Spleen (tissue), 11 donors: ENCODE results near the gene CREB1. TPM values are rescaled to one million over a fixed set of nuclear protein-coding genes. Genes with fewer than 3 reads are reported as not detected.
"Not testable (repeated sequence)": the region's sequence is repeated elsewhere in the genome, so short reads cannot be mapped to it uniquely, and the experiment has no call there.

Source experiments
- DNase-seq: peaks from one replicate; pipeline ENCODE4 v3.0.0-alpha.2; 2020
- H3K27ac ChIP-seq, 8 donors: fragments of 200-600 bp; sonication (generic) in 7 of 8; 1 replicate in 4 of 8; 2 replicates in 4 of 8; pipeline versions ENCODE4 v1.5.0 to v1.8.0; 2016 to 2021; ENCODE audit warnings: inconsistent platforms in 4 of 8, mild to moderate bottlenecking in 4 of 8, moderate library complexity in 1 of 8
- H3K27me3 ChIP-seq, 7 donors: fragments of 200-600 bp; sonication (generic) in 6 of 7; replicated peaks in 1 of 7; 1 replicate in 4 of 7; 2 replicates in 3 of 7; pipeline versions ENCODE4 v1.5.0 to v1.8.0; 2016 to 2021; ENCODE audit warnings: inconsistent platforms in 3 of 7, mild to moderate bottlenecking in 1 of 7
- H3K36me3 ChIP-seq, 6 donors: fragments of 200-600 bp; sonication (generic) in 5 of 6; 1 replicate in 4 of 6; 2 replicates in 2 of 6; pipeline versions ENCODE4 v1.5.0 to v1.8.0; 2016 to 2021; ENCODE audit warnings: inconsistent platforms in 2 of 6
- H3K4me1 ChIP-seq, 6 donors: fragments of 200-600 bp; sonication (generic) in 5 of 6; 1 replicate in 3 of 6; 2 replicates in 3 of 6; pipeline versions ENCODE4 v1.5.0 to v1.8.0; 2016 to 2021; ENCODE audit warnings: inconsistent platforms in 3 of 6
- H3K4me3 ChIP-seq, 8 donors: fragments of 200-600 bp; sonication (generic) in 7 of 8; 1 replicate in 4 of 8; 2 replicates in 4 of 8; pipeline versions ENCODE4 v1.5.0 to v1.8.0; 2016 to 2021; ENCODE audit warnings: inconsistent platforms in 4 of 8, mild to moderate bottlenecking in 4 of 8, moderate library complexity in 2 of 8
- H3K9me3 ChIP-seq, 8 donors: fragments of 200-600 bp; sonication (generic) in 7 of 8; 1 replicate in 4 of 8; 2 replicates in 4 of 8; pipeline versions ENCODE4 v1.5.0 to v1.8.0; 2016 to 2021; ENCODE audit warnings: inconsistent platforms in 4 of 8
- CTCF ChIP-seq, 11 experiments: fragments of 200-600 bp in 7 of 11; fragments of 450-650 bp in 4 of 11; sonication (generic) in 4 of 11; IDR thresholded peaks in 8 of 11; conservative IDR thresholded peaks in 3 of 11; 1 replicate in 7 of 11; 2 replicates in 4 of 11; pipeline versions ENCODE4 v1.4.0 to v1.8.0; 2016 to 2021; ENCODE audit warnings: antibody characterized with exemption in 11 of 11, inconsistent platforms in 4 of 11, mild to moderate bottlenecking in 1 of 11
- POLR2A ChIP-seq, 3 donors: fragments of 450-650 bp; IDR thresholded peaks; one replicate each; pipeline ENCODE4 v1.5.1; 2017; ENCODE audit warnings: antibody characterized with exemption in 3 of 3, mild to moderate bottlenecking in 1 of 3
- POLR2AphosphoS5 ChIP-seq, 3 donors: sonication (generic); formaldehyde crosslinking; IDR thresholded peaks; one replicate each; pipeline ENCODE4 v1.5.1; 2017; ENCODE audit warnings: antibody characterized with exemption in 3 of 3
- WGBS, 5 donors: extraction: QIAGEN DNeasy Blood & Tissue Kit in 3 of 5; methylation state at CpG; one replicate each; pipeline versions ENCODE4 v1.1.5 to v1.1.7; 2013 to 2018; 5-methylcytosine and 5-hydroxymethylcytosine counted together
- intact Hi-C: fragments of 100-400 bp; cut with DNase I; formaldehyde crosslinking; loops from one replicate; pipeline ENCODE4 v1.15.0; 2023; ENCODE audit warnings: low total_unique reads
- polyA plus RNA-seq, 3 donors: library from polyadenylated mRNA; stranded (reverse); fragments of 200-250 nt; gene quantifications; one replicate each; pipeline ENCODE4 v1.2.1, GENCODE V29; 2013
- total RNA-seq, 7 donors: library from RNA; depleted of rRNA in 3 of 7; stranded (reverse); fragments of >200 nt in 3 of 7; fragmentation: NEBNext Ultra II Directional in 4 of 7; extraction: Animal tissue kit (Norgen Biotek cat#: 25700) in 4 of 7; gene quantifications; one replicate each; pipeline versions ENCODE4 v1.1.0 to v1.2.1, GENCODE V29; 2016 to 2021
- donor health status: healthy with polysubstance abuse.
- donor health status: DM: no; HTN: no; CAD: no; lungs with moderate emphysema.
- donor health status: DM: no; HTN: no; CAD: no.
- donor health status: Bipolar disorder and iron deficiency.
- donor health status: healthy.
- donor health status: DM: no; HTN: no; CAD: no.
- donor health status: DM: yes; HTN: yes; CAD: no.

CREB1 gene
- total and polyA plus RNA-seq, 10 donors: 8.4 to 94.7 (median 78.7) TPM

GRCh38 chr2:207492461-207492860 is 37.3 kb upstream of the CREB1 start:
- H3K9me3 ChIP-seq: no peaks in the 10 kb centered on the region
- TF ChIP-seq POLR2AphosphoS5 (IDR thresholded peaks at IDR 0.05) (no peak), CTCF (IDR thresholded peaks at IDR 0.05 in 8 of 11, conservative IDR thresholded peaks at IDR 0.05 in 3 of 11) (no peak), POLR2A (IDR thresholded peaks at IDR 0.05) (no peak)
- H3K4me1 ChIP-seq: no peaks in the 10 kb centered on the region
- no peaks in the 10 kb centered on the region for H3K36me3 ChIP-seq
- no peak overlapping the region for H3K27ac ChIP-seq
- intact Hi-C loops: no loop called here
- no peak overlapping the region for H3K4me3 ChIP-seq
- 37 to 63% (median 44%) methylated on average over 1 of the region's 1 CpG for WGBS, 5 donors
- H3K27me3 ChIP-seq: no peaks in the 10 kb centered on the region
- DNase-seq: no peak

GRCh38 chr2:207494137-207494536 is 35.6 kb upstream of the CREB1 start:
- no peak for DNase-seq
- TF ChIP-seq CTCF (IDR thresholded peaks at IDR 0.05 in 8 of 11, conservative IDR thresholded peaks at IDR 0.05 in 3 of 11): no peak
- TF ChIP-seq POLR2AphosphoS5 (IDR thresholded peaks at IDR 0.05): no peak
- TF ChIP-seq POLR2A (IDR thresholded peaks at IDR 0.05): no peak
- Histone ChIP-seq H3K4me3 (no peak overlapping the region), H3K36me3 (no peaks in the 10 kb centered on the region), H3K27me3 (no peaks in the 10 kb centered on the region), H3K27ac (no peak overlapping the region), H3K9me3 (no peaks in the 10 kb centered on the region), H3K4me1 (peaks cover 4 to 9% (median 5%) of the 10 kb centered on the region in 6 donors)
- intact Hi-C loops: no loop called here
- WGBS, 5 donors: 89 to 100% (median 93%) methylated on average over 1 of the region's 1 CpG

GRCh38 chr2:207496936-207497335 is 32.8 kb upstream of the CREB1 start:
- intact Hi-C loops, H3K27ac ChIP-seq, H3K4me3 ChIP-seq, H3K9me3 ChIP-seq, H3K27me3 ChIP-seq, DNase-seq, H3K36me3 ChIP-seq: not testable (repeated sequence)
- H3K4me1 ChIP-seq: peaks cover 6 to 37% (median 22%) of the 10 kb centered on the region in 6 donors
- WGBS, 5 donors: 81 to 93% (median 85%) methylated on average over 12 of the region's 12 CpGs

GRCh38 chr2:207497596-207497995 is 32.2 kb upstream of the CREB1 start:
- H3K36me3 ChIP-seq: no peaks in the 10 kb centered on the region
- H3K4me3 ChIP-seq: no peak overlapping the region
- H3K27me3 ChIP-seq: no peaks in the 10 kb centered on the region
- DNase-seq: no peak
- no peak overlapping the region for H3K27ac ChIP-seq
- intact Hi-C loops: no loop called here
- peaks cover 6 to 43% (median 29%) of the 10 kb centered on the region in 6 donors for H3K4me1 ChIP-seq
- 73 to 100% (median 94%) methylated on average over 1 of the region's 1 CpG for WGBS, 5 donors
- no peaks in the 10 kb centered on the region for H3K9me3 ChIP-seq
- TF ChIP-seq POLR2A (IDR thresholded peaks at IDR 0.05) (no peak), CTCF (IDR thresholded peaks at IDR 0.05 in 8 of 11, conservative IDR thresholded peaks at IDR 0.05 in 3 of 11) (no peak), POLR2AphosphoS5 (IDR thresholded peaks at IDR 0.05) (no peak)

- H3K4me1 ChIP-seq: peaks cover 6 to 52% (median 33%) of the 10 kb centered on the region in 6 donors
- H3K27ac ChIP-seq: peak overlapping the region in 2 of 8 donors; percentile 17 to 63
These were observed 31.3 kb upstream of the CREB1 start for GRCh38 chr2:207498427-207498826.

More at GRCh38 chr2:207498427-207498826, 31.3 kb upstream of the CREB1 start:
- Histone ChIP-seq H3K27me3 (no peaks in the 10 kb centered on the region), H3K9me3 (no peaks in the 10 kb centered on the region), H3K4me3 (no peak overlapping the region), H3K36me3 (no peaks in the 10 kb centered on the region)
- TF ChIP-seq POLR2AphosphoS5 (IDR thresholded peaks at IDR 0.05) (no peak), POLR2A (IDR thresholded peaks at IDR 0.05) (no peak), CTCF (IDR thresholded peaks at IDR 0.05 in 8 of 11, conservative IDR thresholded peaks at IDR 0.05 in 3 of 11) (no peak)
- intact Hi-C loops: no loop called here
- DNase-seq: no peak
- 72 to 98% (median 93%) methylated on average over 4 of the region's 4 CpGs for WGBS, 5 donors
